ENCODE results near the gene ORAI3.

The ORAI3 gene

GRCh38 chr16:30924913-30925631 lies 23.8 kb upstream of the ORAI3 start:
- Histone ChIP-seq H3K4me1 (ENCODE audit: control insufficient read depth, insufficient read depth, low read length) (no peaks in the 10 kb centered on the region), H3K9me3 (ENCODE audit: control insufficient read depth, insufficient read depth, low read depth, low read length) (no peaks in the 10 kb centered on the region), H3K4me3 (ENCODE audit: low read depth, low read length) (peak overlapping the region; percentile 68), H3K36me3 (ENCODE audit: control insufficient read depth in 2 of 2, insufficient read depth in 1 of 2, low read length in 2 of 2) (peaks cover 0 to 51% of the 10 kb centered on the region in 2 experiments; a peak in 2 of 3 replicates), H3K27ac (ENCODE audit: extremely low read depth, low read depth, low read length) (no peak overlapping the region; the same call in 1 of the 2 replicates)
- CTCF ChIA-PET: interaction anchor here (0.6 to 1.2 kb wide), 3 partner anchors 10 to 1029 kb away, joined by 3 to 5 read pairs (median 4); no protein-coding TSS in a partner anchor
- POLR2A ChIA-PET: interaction anchor here (0.6 to 1.3 kb wide), 2 partner anchors 17 to 156 kb away, joined by 4 to 6 read pairs; no protein-coding TSS in a partner anchor
- TF ChIP-seq ZNF423 (tag by site-specific recombination; IDR thresholded peaks at IDR 0.05): no peak
- peak; percentile 46; the same call in 1 of the 2 replicates for TF ChIP-seq PATZ1 (tag by site-specific recombination; IDR thresholded peaks at IDR 0.05)
- TF ChIP-seq ZNF211 (tag by site-specific recombination; IDR thresholded peaks at IDR 0.05; ENCODE audit: low read depth): no peak
- peak; percentile 98 for TF ChIP-seq ZNF600 (tag by site-specific recombination; IDR thresholded peaks at IDR 0.05)
- TF ChIP-seq SALL2 (tag by site-specific recombination; IDR thresholded peaks at IDR 0.05; ENCODE audit: borderline replicate concordance): no peak
- TF ChIP-seq TSHZ1 (tag by site-specific recombination; IDR thresholded peaks at IDR 0.05; ENCODE audit: borderline replicate concordance): no peak
- peak; percentile 57; the same call in 1 of the 2 replicates for TF ChIP-seq IKZF3 (tag by site-specific recombination; IDR thresholded peaks at IDR 0.05)
- peak; percentile 79 for TF ChIP-seq ZBTB17 (tag by site-specific recombination; IDR thresholded peaks at IDR 0.05)
- peak; percentile 38; the same call in 1 of the 2 replicates for TF ChIP-seq ZBTB8A (tag by site-specific recombination; IDR thresholded peaks at IDR 0.05)
- TF ChIP-seq PRDM10 (tag by site-specific recombination; IDR thresholded peaks at IDR 0.05): 0 out of 2 replicates have a peak, but pooled peaks have one; percentile 12
- no peak; the same call in 1 of the 2 replicates for TF ChIP-seq ZBTB20 (tag by site-specific recombination; IDR thresholded peaks at IDR 0.05)
- TF ChIP-seq ZNF830 (tag by site-specific recombination; IDR thresholded peaks at IDR 0.05; ENCODE audit: low read depth): no peak

GRCh38 chr16:30925632-30925987 lies 23.3 kb upstream of the ORAI3 start:
- no peaks in the 10 kb centered on the region for H3K9me3 ChIP-seq (ENCODE audit: control insufficient read depth, insufficient read depth, low read depth, low read length)
- no peak overlapping the region for H3K27ac ChIP-seq (ENCODE audit: extremely low read depth, low read depth, low read length)
- peaks cover 0 to 53% of the 10 kb centered on the region in 2 experiments; a peak in 2 of 3 replicates for H3K36me3 ChIP-seq (ENCODE audit: control insufficient read depth in 2 of 2, insufficient read depth in 1 of 2, low read length in 2 of 2)
- no peaks in the 10 kb centered on the region for H3K4me1 ChIP-seq (ENCODE audit: control insufficient read depth, insufficient read depth, low read length)
- ChIA-PET POLR2A (interaction anchor here (1.3 to 2.0 kb wide), 2 partner anchors 17 to 51 kb away, joined by 4 read pairs; no protein-coding TSS in a partner anchor), CTCF (interaction anchor here (0.6 to 1.6 kb wide), 3 partner anchors 9 to 1029 kb away, joined by 3 to 5 read pairs (median 4); no protein-coding TSS in a partner anchor)
- no peak overlapping the region for H3K4me3 ChIP-seq (ENCODE audit: low read depth, low read length)
- TF ChIP-seq IKZF3 (tag by site-specific recombination; IDR thresholded peaks at IDR 0.05): 0 out of 2 replicates have a peak, but pooled peaks have one; percentile 24
- no peak for TF ChIP-seq GLI4 (tag by site-specific recombination; IDR thresholded peaks at IDR 0.05)
